GM23338 (cell line): ENCODE measurements around the gene GLIS2. TPM values are rescaled to one million over a fixed set of nuclear protein-coding genes. Genes with fewer than 3 reads are reported as not detected.
A peak's percentile ranks its signal among the peaks of the same experiment; 100 is the strongest.

Source experiments
- ATAC-seq: fragments of 200-7000 bp; cut with Tn5 transposase; 3 replicates; pipeline ENCODE4 v1.9.1; 2020
- DNase-seq: peaks from one replicate; pipeline ENCODE4 v3.0.0-alpha.2; 2015; ENCODE audit warnings: low spot score
- H2AFZ ChIP-seq: fragments of 200-600 bp; sonication (generic); 2 replicates; pipeline ENCODE4 v1.8.0; 2016; ENCODE audit warnings: antibody characterized with exemption, mild to moderate bottlenecking, moderate library complexity
- H3F3A ChIP-seq: fragments of 200-600 bp; sonication (generic); replicated peaks from 2 replicates; pipeline ENCODE4 v1.8.0; 2017; ENCODE audit warnings: antibody characterized with exemption, mixed run types, low read depth
- H3K27ac ChIP-seq: fragments of 200-600 bp; sonication (generic); 2 replicates; pipeline ENCODE4 v1.6.1; 2016; ENCODE audit warnings: low read depth
- H3K27me3 ChIP-seq: fragments of 200-600 bp; sonication (generic); 2 replicates; pipeline ENCODE4 v1.8.0; 2016; ENCODE audit warnings: mild to moderate bottlenecking, mixed run types, moderate library complexity; ENCODE audit not compliant: insufficient read depth
- H3K36me3 ChIP-seq: fragments of 200-600 bp; sonication (generic); 2 replicates; pipeline ENCODE4 v1.8.0; 2016; ENCODE audit warnings: mild to moderate bottlenecking; ENCODE audit not compliant: insufficient read depth
- H3K4me1 ChIP-seq: fragments of 200-600 bp; sonication (generic); 2 replicates; pipeline ENCODE4 v1.8.0; 2016; ENCODE audit warnings: mild to moderate bottlenecking, moderate library complexity; ENCODE audit not compliant: insufficient read depth
- H3K4me2 ChIP-seq: fragments of 200-600 bp; sonication (generic); 2 replicates; pipeline ENCODE4 v1.7.1; 2017; ENCODE audit warnings: mixed run types
- H3K4me3 ChIP-seq: fragments of 200-600 bp; sonication (generic); 2 replicates; pipeline ENCODE4 v1.6.1; 2016; ENCODE audit warnings: mixed run types
- H3K79me2 ChIP-seq: fragments of 200-600 bp; sonication (generic); replicated peaks from 2 replicates; pipeline ENCODE4 v1.8.0; 2017; ENCODE audit warnings: mild to moderate bottlenecking; ENCODE audit not compliant: insufficient read depth
- H3K9me2 ChIP-seq: fragments of 200-600 bp; sonication (generic); 2 replicates; pipeline ENCODE4 v1.8.0; 2017; ENCODE audit not compliant: insufficient read depth
- H4K20me1 ChIP-seq: fragments of 200-600 bp; sonication (generic); replicated peaks from 2 replicates; pipeline ENCODE4 v1.8.0; 2017; ENCODE audit warnings: mild to moderate bottlenecking; ENCODE audit not compliant: insufficient read depth
- H3K27ac Mint-ChIP-seq: 2 replicates; pipeline ENCODE4 v1.8.0; 2020; ENCODE audit warnings: inconsistent platforms, mild to moderate bottlenecking, moderate library complexity, mixed read lengths
- H3K27me3 Mint-ChIP-seq: 3 replicates; pipeline ENCODE4 v1.8.0; 2022; ENCODE audit warnings: low read depth, mild to moderate bottlenecking, moderate library complexity, mixed read lengths, inconsistent platforms; ENCODE audit not compliant: insufficient read depth, poor library complexity
- H3K36me3 Mint-ChIP-seq: 3 replicates; pipeline ENCODE4 v1.8.0; 2021; ENCODE audit warnings: low read depth, mild to moderate bottlenecking, inconsistent platforms, moderate library complexity, mixed read lengths
- H3K4me1 Mint-ChIP-seq: 3 replicates; pipeline ENCODE4 v1.8.0; 2020; ENCODE audit warnings: mild to moderate bottlenecking, inconsistent platforms, mixed read lengths
- H3K4me3 Mint-ChIP-seq: 3 replicates; pipeline ENCODE4 v1.8.0; 2021; ENCODE audit warnings: moderate library complexity, mild to moderate bottlenecking, inconsistent platforms, mixed read lengths
- H3K9me3 Mint-ChIP-seq: 3 replicates; pipeline ENCODE4 v1.8.0; 2020; ENCODE audit warnings: moderate library complexity, mild to moderate bottlenecking, inconsistent platforms, mixed read lengths
- CREB1 ChIP-seq: fragments of 250-450 bp; sonication (Bioruptor Pico); IDR thresholded peaks from 2 replicates; pipeline ENCODE4 v1.5.0; 2020; ENCODE audit warnings: low read depth, mild to moderate bottlenecking, moderate library complexity
- ETS1 ChIP-seq: IDR thresholded peaks from 2 replicates; pipeline ENCODE4 v1.6.1; 2016; ENCODE audit warnings: antibody characterized with exemption
- EZH2phosphoT487 ChIP-seq: fragments of 200-600 bp; sonication (generic); IDR thresholded peaks from one replicate; pipeline ENCODE4 v1.8.1; 2018; ENCODE audit warnings: antibody characterized with exemption; ENCODE audit not compliant: unreplicated experiment
- JUNB ChIP-seq: IDR thresholded peaks from one replicate; pipeline ENCODE4 v1.6.1; 2016; ENCODE audit warnings: antibody characterized with exemption; ENCODE audit not compliant: unreplicated experiment
- NANOG ChIP-seq: IDR thresholded peaks from 2 replicates; pipeline ENCODE4 v1.6.1; 2016; ENCODE audit warnings: antibody characterized with exemption, borderline replicate concordance
- POLR2AphosphoS5 ChIP-seq: IDR thresholded peaks from 2 replicates; pipeline ENCODE4 v1.6.1; 2016; ENCODE audit warnings: antibody characterized with exemption, low read depth
- REST ChIP-seq: IDR thresholded peaks from one replicate; pipeline ENCODE4 v1.6.1; 2018; ENCODE audit warnings: antibody characterized with exemption; ENCODE audit not compliant: unreplicated experiment
- ZNF114 ChIP-seq: fragments of 250-450 bp; sonication (Bioruptor Pico); IDR thresholded peaks from 2 replicates; pipeline ENCODE4 v1.5.0; 2020; ENCODE audit warnings: mild to moderate bottlenecking, moderate library complexity
- ZNF331 ChIP-seq: fragments of 250-450 bp; sonication (Bioruptor Pico); IDR thresholded peaks from 2 replicates; pipeline ENCODE4 v1.5.0; 2020; ENCODE audit warnings: low read depth, mild to moderate bottlenecking, moderate library complexity
- polyA plus RNA-seq: library from polyadenylated mRNA; unstranded; fragments of >200 nt; fragmentation: Nextera tagmentation; extraction: Ambion mirVana; gene quantifications from 2 replicates; pipeline ENCODE4 v1.2.1, GENCODE V29; 2016
- total RNA-seq: library from RNA; depleted of rRNA; stranded (reverse); fragments of >200 nt; shearing (Covaris generic); gene quantifications from 2 replicates; pipeline ENCODE4 v1.2.3, GENCODE V29; 2014

The GLIS2 gene
- total and polyA plus RNA-seq, 2 experiments from 2014 or later, result 8.2 to 10.2 TPM

GRCh38 chr16:4350365-4350786 lies 34.5 kb downstream of the GLIS2 start:
- peak overlapping the region; percentile 98 for H3K4me3 Mint-ChIP-seq
- ATAC-seq, result no peak
- Histone ChIP-seq H3K4me2 (peak overlapping the region; percentile 86), H3K4me3 (peak overlapping the region; percentile 97), H3F3A (peaks cover 26% of the 10 kb centered on the region), H3K4me1 (peaks cover 7% of the 10 kb centered on the region), H2AFZ (no peak overlapping the region), H3K9me2 (no peaks in the 10 kb centered on the region), H3K79me2 (peaks cover 56% of the 10 kb centered on the region), H3K36me3 (no peaks in the 10 kb centered on the region; the same call in 1 of the 2 replicates), H4K20me1 (peaks cover 23% of the 10 kb centered on the region), H3K27ac (peak overlapping the region; percentile 79), H3K27me3 (no peaks in the 10 kb centered on the region)
- peaks cover 30% of the 10 kb centered on the region for H3K27me3 Mint-ChIP-seq
- H3K27ac Mint-ChIP-seq, result peak overlapping the region; percentile 97
- H3K36me3 Mint-ChIP-seq, result peaks cover 34% of the 10 kb centered on the region
- no peak for DNase-seq
- peaks cover 12% of the 10 kb centered on the region; the same call in 2 of the 3 replicates for H3K4me1 Mint-ChIP-seq
- peaks cover 2% of the 10 kb centered on the region for H3K9me3 Mint-ChIP-seq
- TF ChIP-seq ZNF114 (CRISPR knock-in tag), result no peak
- no peak for TF ChIP-seq NANOG
- no peak for TF ChIP-seq REST
- no peak for TF ChIP-seq JUNB
- no peak for TF ChIP-seq POLR2AphosphoS5
- no peak for TF ChIP-seq CREB1 (CRISPR knock-in tag)
- TF ChIP-seq ZNF331 (CRISPR knock-in tag), result no peak
- no peak for TF ChIP-seq EZH2phosphoT487

GRCh38 chr16:4350787-4351659 lies 35.2 kb downstream of the GLIS2 start, which contains the start of gene PAM16:
TSS of gene PAM16 (minus strand) at chr16:4351321. CDS start at chr16:4351234, 87 bp downstream.
- peaks cover 25% of the 10 kb centered on the region for H3K27me3 Mint-ChIP-seq
- Histone ChIP-seq H3K36me3 (no peaks in the 10 kb centered on the region; the same call in 1 of the 2 replicates), H3K79me2 (peaks cover 49% of the 10 kb centered on the region), H3K4me3 (peak within 1 kb of the TSS; percentile 97), H2AFZ (0 out of 2 replicates have a peak within 1 kb of the TSS, but pooled peaks have one; percentile 2), H3K27me3 (no peaks in the 10 kb centered on the region), H3K9me2 (no peaks in the 10 kb centered on the region), H4K20me1 (peaks cover 17% of the 10 kb centered on the region; the same call in 1 of the 2 replicates), H3K4me1 (peaks cover 7% of the 10 kb centered on the region), H3K27ac (peak within 1 kb of the TSS; percentile 79), H3K4me2 (peak within 1 kb of the TSS; percentile 86), H3F3A (peaks cover 21% of the 10 kb centered on the region)
- peak within 1 kb of the TSS; percentile 98 for H3K4me3 Mint-ChIP-seq
- peaks cover 12% of the 10 kb centered on the region; the same call in 2 of the 3 replicates for H3K4me1 Mint-ChIP-seq
- peak within 1 kb of the TSS; percentile 97 for H3K27ac Mint-ChIP-seq
- peaks cover 27% of the 10 kb centered on the region for H3K36me3 Mint-ChIP-seq
- H3K9me3 Mint-ChIP-seq, result no peaks in the 10 kb centered on the region; the same call in 1 of the 3 replicates
- ATAC-seq, result peak; percentile 93
- peak; percentile 98 for DNase-seq
- TF ChIP-seq ZNF114 (CRISPR knock-in tag), result no peak
- no peak for TF ChIP-seq JUNB
- no peak for TF ChIP-seq NANOG
- TF ChIP-seq ETS1, result peak; percentile 22; the same call in 1 of the 2 replicates
